GM18909 (cell line): Measurements from ENCODE around the gene CAND1.
"Not testable (repeated sequence)": the region's sequence is repeated elsewhere in the genome, so short reads cannot be mapped to it uniquely, and the experiment has no call there.

Experiments used
- ATAC-seq: cut with Tn5 transposase; IDR thresholded peaks from one replicate; pipeline ENCODE4 v1.9.1; 2021; ENCODE audit warnings: mild to moderate bottlenecking; ENCODE audit not compliant: unreplicated experiment, poor library complexity

Gene CAND1

GRCh38 chr12:67333649-67334048 is 64.5 kb downstream of the CAND1 start:
- no peak for ATAC-seq

DNA sequence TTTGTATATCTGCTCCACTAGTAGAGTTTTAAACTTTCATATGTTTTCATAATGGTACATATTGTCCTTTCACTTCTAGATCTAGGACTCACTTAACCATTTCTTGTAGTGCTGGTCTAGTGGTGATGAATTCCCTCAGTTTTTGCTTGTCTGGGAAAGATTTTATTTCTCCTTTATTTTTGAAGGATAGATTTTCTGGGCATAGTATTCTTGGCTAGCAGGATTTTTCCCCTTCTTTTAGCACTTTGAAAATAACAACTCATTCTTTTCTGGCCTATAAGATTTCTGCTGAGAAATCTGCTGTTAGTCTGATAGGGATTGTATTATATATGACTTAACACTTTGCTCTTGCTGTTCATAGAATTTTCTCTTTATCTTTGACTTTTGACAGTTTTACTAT is 69.3 kb downstream of the CAND1 start:
- ATAC-seq = no peak

- ATAC-seq = no peak
These were observed 70.4 kb downstream of the CAND1 start for GRCh38 chr12:67339530-67339929.

DNA sequence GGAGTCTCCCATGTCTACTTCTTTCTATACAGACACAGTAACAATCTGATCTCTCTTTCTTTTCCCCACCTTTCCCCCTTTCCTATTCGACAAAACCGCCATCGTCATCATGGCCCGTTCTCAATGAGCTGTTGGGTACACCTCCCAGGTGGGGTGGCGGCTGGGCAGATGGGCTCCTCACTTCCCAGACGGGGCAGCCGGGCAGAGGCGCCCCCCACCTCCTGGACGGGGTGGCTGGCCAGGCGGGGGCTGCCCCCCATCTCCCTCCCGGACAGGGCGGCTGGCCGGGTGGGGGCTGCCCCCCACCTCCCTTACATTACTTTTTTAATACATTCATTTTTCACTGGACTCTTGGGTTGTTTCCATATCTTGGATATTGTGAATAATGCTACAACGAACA is 71.9 kb downstream of the CAND1 start:
- ATAC-seq = not testable (repeated sequence)

GRCh38 chr12:67344979-67345710 is 76.0 kb downstream of the CAND1 start:
- ATAC-seq = no peak

GRCh38 chr12:67348683-67349082 is 79.5 kb downstream of the CAND1 start:
- ATAC-seq = no peak

DNA sequence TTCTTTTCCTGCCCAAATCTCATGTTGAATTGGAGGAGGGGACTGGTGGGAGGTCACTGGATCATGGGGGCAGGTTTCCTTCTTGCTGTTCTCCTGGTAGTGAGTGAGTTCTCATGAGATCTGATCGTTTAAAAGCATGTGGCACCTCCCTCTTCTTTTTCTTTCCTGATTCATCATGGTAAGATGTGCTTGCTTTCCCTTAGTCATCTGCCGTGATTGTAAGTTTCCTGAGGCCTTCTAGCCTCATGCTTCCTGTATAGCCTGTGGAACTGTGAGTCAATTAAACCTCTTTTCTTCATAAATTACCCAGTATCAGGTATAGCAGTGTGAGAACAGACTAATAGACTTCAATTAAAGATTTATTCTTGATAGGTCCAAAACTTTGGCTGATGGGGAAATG is 83.5 kb downstream of the CAND1 start:
- no peak for ATAC-seq

- ATAC-seq = no peak
These were observed 85.2 kb downstream of the CAND1 start for GRCh38 chr12:67354322-67354721.

GRCh38 chr12:67354966-67355365 is 85.8 kb downstream of the CAND1 start:
- no peak for ATAC-seq

DNA sequence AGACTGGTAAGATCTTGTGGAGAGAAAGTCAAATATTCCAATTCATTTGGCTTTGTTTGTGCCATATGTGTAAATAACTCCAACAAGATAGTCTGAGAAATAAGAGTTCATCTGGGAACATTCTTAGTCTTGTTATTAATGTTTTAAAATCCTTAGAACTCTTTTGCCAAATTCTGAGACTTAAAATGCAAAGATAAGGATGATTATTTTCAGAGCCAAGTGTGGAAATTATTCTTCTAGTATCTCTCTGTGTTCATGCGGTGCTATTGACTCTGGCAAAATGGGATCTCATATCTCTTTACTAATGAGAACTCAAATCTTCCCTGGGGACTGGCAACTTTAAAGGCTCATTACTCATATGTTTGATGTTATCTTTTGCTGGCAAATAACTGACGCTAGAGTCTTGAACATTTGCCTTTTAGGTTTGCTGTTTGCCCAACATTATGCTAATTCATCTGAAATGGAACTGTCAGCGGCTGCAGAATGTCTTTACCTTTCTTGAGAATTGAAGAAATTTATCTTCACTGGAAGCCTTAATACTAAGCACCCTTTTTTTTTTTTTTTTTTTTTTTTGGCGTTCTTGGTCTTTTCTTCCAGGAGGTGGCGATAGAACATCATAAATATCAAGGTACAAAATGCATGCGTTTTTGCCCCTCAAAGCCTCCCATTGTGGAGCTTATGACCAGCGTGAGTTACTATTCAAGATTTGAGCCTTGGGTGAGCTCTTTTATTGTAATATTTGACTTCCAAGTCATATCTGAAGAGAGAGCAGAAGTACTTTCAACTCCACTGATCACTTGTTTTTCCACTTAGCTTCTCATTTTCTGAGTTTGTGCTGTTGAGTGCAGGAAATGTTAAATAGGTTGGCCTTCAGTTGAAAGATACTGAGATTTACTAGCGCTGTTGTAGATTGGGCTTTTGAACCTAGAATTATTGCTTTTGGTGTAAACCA is 86.5 kb downstream of the CAND1 start:
- no peak for ATAC-seq

DNA sequence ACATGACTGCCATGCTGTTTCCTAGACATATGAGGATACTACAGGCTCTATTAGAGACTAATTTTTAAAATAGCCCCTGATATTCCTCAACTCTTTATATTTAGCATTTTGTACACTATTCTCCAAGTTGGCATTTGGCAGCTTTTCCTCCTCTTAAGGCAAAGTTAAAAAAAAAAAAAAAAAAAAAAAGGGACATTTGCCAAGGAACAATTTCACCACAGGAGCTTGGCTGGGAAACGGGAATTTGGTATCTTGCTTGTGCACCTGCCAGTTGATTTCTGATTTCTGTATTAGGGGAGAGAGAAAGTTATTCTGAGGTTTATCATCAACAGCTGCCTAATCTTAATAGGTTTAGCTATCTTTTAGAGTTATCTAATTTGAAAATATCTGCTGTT is 87.2 kb downstream of the CAND1 start:
- no peak for ATAC-seq

- no peak for ATAC-seq
These were observed 88.4 kb downstream of the CAND1 start for GRCh38 chr12:67357376-67358125.

- ATAC-seq = no peak
These were observed 89.7 kb downstream of the CAND1 start for GRCh38 chr12:67358781-67359338.

- no peak for ATAC-seq
These were observed 93.4 kb downstream of the CAND1 start for GRCh38 chr12:67362526-67362925.

- no peak for ATAC-seq
These were observed 95.1 kb downstream of the CAND1 start for GRCh38 chr12:67364228-67364627.

DNA sequence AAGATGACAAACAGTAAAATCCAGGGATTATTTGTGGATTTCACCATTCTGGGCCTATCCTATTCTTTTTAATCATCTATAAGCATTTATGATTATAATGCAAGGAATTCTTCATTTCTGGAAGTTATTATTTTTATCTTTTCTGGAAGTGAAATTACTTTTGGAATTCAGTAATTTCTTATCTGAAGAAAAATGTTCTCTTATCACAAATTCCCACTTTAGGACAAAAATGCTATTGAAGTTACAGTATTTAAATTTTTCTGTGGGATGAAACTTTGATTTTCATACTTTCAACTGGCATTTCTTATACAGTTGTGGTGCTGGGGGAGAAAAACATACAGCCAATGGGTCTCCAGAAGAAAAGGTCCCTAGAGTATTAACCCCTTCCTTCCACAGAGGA is 96.0 kb downstream of the CAND1 start:
- ATAC-seq = no peak

DNA sequence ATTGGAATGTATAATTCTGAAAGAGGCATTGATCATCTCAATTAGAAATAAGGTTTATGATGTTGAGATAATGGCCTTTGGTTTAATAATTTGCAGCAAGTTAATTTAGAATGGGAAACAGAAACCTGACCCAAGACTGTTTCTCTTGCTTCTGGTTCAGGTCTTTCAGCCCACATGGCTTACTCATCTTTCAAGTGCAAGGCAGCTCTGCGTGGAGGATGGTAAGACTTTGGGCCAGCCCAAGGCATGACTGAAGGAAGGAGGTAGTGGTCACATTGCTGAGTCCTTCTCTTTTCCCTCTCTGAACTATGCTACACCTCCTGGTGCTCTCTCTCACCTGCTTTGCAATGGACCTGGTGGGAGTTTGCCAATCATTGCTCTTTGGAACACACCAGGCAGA is 98.7 kb downstream of the CAND1 start:
- ATAC-seq = no peak
